ENCODE results near the gene RIN1.
"Not testable (repeated sequence)": the region's sequence is repeated elsewhere in the genome, so short reads cannot be mapped to it uniquely, and the experiment has no call there.

- TF ChIP-seq CTCF (IDR thresholded peaks at IDR 0.05; ENCODE audit: poor library complexity); EZH2 (IDR thresholded peaks at IDR 0.05; ENCODE audit: borderline replicate concordance): not testable (repeated sequence)
These were observed 48.1 kb upstream of the RIN1 start for GRCh38 chr11:66384316-66384715.

Data from hepatocyte (in vitro differentiated cells).